ENCODE measurements around the gene DIP2B.

DIP2B gene

DNA sequence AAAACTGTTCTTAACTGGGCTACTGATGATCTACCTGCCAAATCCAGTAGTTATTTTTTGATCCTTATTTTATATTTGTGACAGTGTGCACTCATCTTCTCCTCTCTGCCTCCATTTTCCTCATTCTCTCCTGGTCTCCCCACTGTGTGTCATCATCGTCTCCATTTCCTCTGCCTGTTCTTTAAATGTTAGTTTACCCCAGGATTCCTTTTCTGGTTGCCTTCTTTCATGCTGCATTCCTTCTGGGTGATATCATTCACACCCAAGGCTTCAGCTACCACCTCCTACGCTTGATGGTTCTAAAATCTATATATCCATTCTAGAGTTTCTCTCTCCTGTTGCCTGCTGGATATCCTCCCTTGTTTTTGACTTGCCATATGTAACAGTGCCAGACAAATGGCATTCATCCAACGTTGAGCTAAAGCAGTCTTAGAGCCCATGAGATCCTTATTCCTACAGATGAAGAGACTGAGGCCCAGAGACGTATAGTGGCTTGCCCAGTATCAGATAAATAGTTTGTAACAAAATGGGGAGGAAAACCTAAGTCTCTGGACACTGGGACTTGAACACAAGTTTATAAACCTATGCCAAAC, 109.5 kb downstream of the DIP2B start:
- TF ChIP-seq GATA3 (IDR thresholded peaks at IDR 0.05; ENCODE audit: low read depth, low read length) (no peak), GATA2 (IDR thresholded peaks at IDR 0.05; ENCODE audit: low read depth, low read length) (no peak)

DNA sequence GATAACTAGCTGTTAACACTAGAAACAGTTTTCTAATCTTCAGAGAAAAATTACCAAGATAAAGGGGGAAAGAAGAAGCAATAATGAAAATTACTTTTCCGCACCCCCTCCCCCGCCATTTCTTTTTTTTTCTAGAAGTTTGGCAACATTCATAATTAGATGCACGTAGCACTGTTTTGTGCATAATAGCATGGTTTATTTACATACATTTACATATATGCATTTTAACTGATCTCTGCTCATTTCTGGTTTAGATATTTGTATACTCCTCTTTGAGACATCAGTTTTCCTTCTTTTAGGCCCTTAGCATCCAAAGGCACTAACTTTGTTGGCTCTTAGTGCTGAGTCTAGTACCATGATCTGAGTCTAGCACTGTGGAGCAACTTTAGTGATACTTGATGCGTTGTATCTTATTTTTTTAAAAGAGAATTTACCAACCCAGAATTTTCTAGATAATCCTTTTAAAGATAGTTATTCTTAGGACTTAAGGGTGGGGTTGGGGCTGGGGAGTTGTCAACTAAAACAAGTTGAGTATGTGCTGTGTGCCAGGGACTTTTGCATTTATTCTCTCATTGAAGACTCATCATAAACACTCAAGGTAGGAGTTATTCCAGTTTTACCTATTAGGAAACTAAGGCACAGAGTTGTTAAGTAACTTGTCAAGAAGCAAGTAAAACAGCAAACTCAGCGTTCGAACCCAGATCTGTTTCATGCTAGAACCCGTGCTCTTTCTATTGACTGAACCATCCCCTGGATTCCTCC, 110.5 kb downstream of the DIP2B start:
- TF ChIP-seq GATA3 (IDR thresholded peaks at IDR 0.05; ENCODE audit: low read depth, low read length) (no peak), GATA2 (IDR thresholded peaks at IDR 0.05; ENCODE audit: low read depth, low read length) (no peak)

DNA sequence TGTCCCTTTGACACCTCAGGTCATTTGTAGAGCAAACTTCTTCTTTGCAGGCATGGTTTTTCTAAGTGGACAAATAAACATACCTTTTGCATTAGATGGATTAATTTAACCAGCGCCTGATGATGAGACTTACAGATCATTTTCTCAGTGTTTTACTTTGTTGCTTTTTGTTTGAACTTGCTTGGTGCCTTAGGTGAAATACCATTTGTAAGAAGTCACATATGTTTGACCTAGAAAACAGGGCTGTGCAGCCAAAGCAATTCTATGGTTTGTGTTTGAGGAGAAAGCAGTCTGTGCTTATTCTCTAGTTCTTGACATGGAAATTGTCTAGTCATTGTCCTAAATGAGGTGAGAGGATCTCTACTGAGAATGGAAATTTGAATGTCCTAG, 111.1 kb downstream of the DIP2B start:
- TF ChIP-seq GATA3 (IDR thresholded peaks at IDR 0.05; ENCODE audit: low read depth, low read length) (no peak), GATA2 (IDR thresholded peaks at IDR 0.05; ENCODE audit: low read depth, low read length) (no peak)

DNA sequence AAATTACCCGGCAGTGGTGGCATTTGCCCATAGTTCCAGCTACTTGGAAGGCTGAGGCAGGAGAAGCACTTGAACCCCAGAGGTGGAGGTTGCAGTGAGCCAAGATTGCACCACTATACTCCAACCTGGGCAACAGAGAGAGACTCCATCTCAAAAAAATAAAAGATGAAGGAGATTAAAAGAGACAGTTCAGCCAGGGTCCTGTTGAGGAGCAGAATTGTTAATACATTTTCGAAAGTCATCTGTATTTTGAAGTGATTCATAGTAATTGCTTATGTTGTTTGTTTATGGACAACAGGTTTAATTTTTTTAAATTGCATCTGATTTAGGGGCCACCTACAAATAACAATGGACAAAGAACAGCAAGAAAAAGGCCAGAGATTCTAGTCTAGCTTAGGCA, 112.9 kb downstream of the DIP2B start:
- no peak for TF ChIP-seq GATA2 (IDR thresholded peaks at IDR 0.05; ENCODE audit: low read depth, low read length)
- TF ChIP-seq GATA3 (IDR thresholded peaks at IDR 0.05; ENCODE audit: low read depth, low read length) = no peak

DNA sequence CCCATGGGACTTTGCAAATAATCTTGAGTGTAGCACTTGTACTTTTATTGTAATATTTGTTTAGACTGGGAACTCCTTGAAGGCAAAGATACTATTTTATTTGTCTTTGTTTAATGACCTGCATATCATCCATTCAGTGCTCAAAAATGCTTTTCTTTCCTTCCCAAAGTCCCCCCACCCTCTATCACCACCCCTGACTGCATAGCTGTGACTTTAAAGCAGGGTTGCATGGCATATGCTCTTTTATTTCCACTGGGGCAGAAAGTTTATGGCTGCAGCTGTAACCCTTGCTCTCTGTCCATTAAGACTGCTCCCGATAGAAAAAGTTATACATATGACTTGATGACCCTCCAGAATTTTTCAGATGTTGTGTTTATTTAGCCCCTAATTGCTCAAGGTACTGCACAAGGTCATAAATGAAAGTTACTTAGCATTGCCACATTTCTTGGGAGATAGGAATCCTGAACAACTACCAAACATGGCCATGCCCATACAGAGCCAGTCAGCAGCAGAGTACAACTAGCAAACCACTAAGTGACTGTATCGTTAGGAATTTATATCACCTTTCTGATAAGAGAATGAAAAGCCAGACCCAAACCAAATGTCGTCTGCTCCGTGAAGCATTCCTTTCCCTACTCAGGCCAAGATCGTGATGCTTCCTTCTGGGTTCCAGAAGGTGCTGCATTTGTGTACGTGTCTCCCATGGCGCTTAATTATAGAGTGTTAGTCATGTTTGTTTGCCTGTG, 114.3 kb downstream of the DIP2B start:
- TF ChIP-seq GATA3 (IDR thresholded peaks at IDR 0.05; ENCODE audit: low read depth, low read length) (no peak), GATA2 (IDR thresholded peaks at IDR 0.05; ENCODE audit: low read depth, low read length) (no peak)

DNA sequence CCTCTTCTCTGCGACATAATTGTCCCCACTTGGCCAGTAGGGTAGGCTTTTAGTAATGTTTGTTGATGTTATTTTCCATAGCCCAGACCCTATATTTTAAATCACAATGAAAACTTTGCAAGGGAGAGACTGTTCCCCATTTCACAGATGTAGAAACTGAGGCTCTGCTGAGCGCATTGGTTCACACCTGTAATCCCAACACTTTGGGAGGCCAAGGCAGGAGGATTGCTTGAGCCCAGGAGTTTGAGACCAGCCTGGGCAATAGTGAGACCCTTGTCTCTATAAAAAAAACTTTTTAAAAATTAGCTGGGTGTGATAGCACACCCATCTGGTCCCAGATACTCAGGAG, 114.8 kb downstream of the DIP2B start:
- TF ChIP-seq GATA2 (IDR thresholded peaks at IDR 0.05; ENCODE audit: low read depth, low read length) (no peak), GATA3 (IDR thresholded peaks at IDR 0.05; ENCODE audit: low read depth, low read length) (no peak)

DNA sequence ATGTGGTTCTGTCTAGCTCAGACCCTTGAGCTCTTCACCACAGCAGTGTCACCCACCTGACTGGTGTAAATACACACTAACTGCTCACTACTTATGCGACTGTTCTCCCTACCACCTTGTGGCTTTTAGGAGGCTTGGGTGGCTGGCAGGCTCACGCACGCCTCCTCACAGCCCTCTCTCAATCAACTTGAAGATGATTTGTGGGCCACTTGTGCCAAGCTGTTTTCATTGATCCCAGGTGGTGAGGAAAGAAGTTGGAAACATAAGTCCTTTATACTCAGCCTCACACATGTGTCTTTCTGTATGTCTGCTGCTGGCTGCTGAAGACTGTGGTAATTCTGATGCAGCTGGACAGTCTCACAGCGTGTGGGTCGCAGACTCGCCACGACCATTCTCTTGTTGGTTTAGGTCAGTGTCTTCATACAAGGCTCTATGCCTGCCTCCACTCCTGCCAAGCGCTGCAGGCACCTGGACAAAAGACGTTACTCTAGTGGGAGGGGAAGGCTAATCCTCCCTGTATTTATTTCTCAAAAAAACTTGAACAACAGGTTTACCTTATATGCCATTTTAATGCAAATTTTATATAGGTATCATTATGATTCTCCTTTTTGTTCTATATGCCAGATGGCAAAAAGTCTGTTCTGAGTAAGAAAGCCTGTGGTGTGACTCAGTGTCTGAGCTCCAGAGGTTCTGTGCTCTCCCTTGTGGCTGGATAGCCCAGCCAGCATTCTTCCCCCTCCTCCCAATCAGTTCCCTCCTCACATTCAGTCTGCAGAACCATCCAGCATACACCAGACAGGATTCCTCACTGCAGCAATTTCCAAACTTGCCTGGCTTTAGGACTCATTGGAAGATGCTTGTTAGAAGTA, 115.6 kb downstream of the DIP2B start:
- no peak for TF ChIP-seq GATA3 (IDR thresholded peaks at IDR 0.05; ENCODE audit: low read depth, low read length)
- TF ChIP-seq GATA2 (IDR thresholded peaks at IDR 0.05; ENCODE audit: low read depth, low read length) = no peak

DNA sequence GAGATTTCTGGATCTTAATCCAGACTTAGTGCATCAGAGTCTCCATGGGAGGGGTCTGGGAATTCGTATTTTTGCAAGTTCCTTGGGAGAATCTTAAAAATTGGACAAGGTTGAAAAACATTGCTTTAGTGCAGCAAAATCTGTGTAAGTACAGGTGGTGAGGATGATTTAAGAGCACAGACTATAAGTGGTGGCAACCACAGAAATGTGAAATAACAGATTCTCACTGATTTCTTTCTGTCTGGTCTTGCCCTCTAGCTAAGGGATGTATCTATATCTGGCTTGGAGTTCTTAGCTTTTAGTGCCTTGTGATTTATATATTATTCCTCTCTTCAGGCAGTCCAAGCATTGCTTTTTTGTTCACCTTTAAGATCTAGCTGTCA, 116.2 kb downstream of the DIP2B start:
- TF ChIP-seq GATA2 (IDR thresholded peaks at IDR 0.05; ENCODE audit: low read depth, low read length) (no peak), GATA3 (IDR thresholded peaks at IDR 0.05; ENCODE audit: low read depth, low read length) (no peak)

DNA sequence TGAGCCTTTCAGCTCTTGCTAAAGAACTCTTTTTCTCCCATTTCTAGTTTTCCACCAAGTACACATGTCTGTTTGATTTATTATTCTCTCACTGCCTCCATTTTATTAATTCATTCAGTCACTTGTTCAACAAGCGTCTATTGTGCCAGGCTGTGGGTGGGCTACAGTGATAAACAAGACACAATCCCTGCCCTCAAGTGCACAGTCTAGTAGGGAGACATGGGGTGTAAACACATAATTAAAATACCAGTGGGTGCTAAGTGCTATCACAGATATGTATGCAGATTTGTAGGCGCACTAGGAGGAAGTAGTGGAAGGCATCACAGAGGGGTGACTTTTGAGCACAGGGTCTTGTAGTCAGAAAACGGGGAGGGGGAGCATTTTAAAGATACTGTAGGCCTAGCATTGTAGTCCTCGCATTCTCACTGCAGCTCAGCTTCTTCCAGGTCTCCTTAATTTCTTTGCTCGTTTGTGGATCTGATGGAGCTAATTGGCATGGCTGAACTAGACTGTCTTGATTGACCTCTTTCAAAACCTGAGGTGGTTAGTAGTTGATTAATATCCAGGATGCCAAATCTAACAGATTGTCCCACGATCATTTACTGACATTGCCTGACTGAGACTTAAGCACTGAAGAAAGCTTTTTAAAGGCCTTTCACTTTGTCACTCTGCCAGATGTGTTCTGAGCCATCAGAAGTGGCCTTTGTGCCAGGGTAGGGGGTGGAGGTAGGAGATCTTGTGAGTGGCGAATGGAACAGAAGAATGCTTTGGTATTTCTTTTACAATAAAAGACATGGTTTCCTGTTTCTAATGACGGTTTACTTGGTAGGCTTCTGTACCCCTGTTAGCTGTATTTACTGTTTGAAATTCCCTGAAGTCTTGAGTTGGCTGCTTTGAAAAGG, 116.9 kb downstream of the DIP2B start:
- no peak for TF ChIP-seq GATA2 (IDR thresholded peaks at IDR 0.05; ENCODE audit: low read depth, low read length)
- no peak for TF ChIP-seq GATA3 (IDR thresholded peaks at IDR 0.05; ENCODE audit: low read depth, low read length)

DNA sequence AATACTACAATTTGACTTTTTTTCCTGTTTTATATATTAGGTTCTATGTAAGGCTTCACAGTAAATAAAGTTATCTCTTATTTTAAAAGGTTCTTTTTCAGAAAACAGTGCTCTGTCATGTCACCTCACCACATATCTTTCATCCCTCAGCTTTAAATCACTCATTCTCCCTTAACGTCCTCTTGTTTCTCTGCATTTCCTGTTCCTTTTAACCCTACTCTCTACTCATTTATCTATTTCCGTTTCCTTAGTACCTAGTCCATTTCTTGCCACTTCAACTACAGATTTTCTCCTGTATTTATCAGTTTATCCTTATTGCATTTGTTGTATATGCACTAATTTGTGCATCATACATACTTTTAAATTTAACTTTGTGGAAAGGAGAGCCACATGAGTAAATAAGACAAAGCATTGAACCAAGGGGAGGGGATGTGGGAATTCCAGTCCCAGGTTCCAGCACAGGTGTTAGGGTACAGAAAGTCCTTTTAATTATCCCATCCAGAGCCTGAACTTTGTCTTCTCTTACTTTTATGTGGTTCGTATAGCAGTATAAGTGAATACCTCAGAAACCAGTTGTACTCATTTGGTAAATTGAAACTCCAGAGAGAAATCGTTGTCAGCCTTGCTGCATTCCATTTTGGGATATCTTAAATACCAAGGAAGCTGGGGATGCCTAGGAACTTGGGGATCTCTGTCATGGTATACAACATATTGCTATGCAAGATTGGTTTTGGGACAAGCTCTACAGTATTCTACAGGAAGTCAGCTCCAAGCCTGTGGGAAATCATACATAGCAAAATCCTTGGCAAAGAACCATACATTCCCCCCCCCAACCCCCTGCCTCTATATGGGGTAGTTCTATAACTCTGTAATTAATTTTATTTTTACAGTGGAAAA, 120.5 kb downstream of the DIP2B start:
- TF ChIP-seq GATA3 (IDR thresholded peaks at IDR 0.05; ENCODE audit: low read depth, low read length) (no peak), GATA2 (IDR thresholded peaks at IDR 0.05; ENCODE audit: low read depth, low read length) (no peak)

DNA sequence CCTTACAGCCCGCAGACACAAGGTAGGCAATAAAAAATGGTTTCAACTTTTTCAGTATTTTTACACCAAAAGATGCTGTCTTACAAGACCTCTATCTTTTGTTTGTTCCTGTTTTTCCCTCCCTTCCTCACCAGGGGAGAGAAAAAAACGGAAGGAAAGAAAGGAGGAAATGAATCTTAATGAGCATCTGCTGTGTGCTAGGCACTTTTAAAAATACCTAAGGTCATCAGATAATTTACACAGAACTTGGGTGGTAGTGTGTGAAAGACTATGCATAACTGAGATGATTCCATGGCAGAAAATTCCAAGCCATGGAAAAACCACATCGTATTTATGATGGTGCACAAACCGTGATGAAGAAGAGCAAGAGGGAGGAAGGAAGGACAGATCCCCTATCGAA, 121.2 kb downstream of the DIP2B start:
- TF ChIP-seq GATA3 (IDR thresholded peaks at IDR 0.05; ENCODE audit: low read depth, low read length) = no peak

DNA sequence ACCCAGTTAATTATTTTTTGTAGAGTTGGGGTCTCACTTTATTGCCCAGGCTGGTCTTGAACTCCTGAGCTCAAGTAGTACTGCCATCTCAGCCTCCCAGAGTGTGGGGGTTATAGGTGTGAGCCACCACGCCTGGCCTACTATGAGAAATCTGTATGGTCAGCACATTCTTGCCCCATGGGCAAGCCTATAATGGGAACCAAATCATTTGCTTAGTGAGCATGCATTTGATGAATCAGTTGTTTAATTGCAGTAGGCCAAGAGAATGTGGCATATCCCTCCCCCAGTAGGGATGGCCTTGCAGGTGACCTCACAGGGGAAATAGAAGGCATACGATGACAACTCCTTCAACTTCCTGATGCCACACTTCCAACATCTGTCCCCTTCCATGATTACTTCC, 122.7 kb downstream of the DIP2B start:
- TF ChIP-seq GATA2 (IDR thresholded peaks at IDR 0.05; ENCODE audit: low read depth, low read length) = no peak
- no peak for TF ChIP-seq GATA3 (IDR thresholded peaks at IDR 0.05; ENCODE audit: low read depth, low read length)

Measured in SH-SY5Y (cell line).